ENCODE results near the gene CERS6. TPM values are rescaled to one million over a fixed set of nuclear protein-coding genes. Genes with fewer than 3 reads are reported as not detected.

CERS6 gene
- total and polyA plus RNA-seq, 10 donors, result 2.5 to 22.3 (median 12.8) TPM

DNA sequence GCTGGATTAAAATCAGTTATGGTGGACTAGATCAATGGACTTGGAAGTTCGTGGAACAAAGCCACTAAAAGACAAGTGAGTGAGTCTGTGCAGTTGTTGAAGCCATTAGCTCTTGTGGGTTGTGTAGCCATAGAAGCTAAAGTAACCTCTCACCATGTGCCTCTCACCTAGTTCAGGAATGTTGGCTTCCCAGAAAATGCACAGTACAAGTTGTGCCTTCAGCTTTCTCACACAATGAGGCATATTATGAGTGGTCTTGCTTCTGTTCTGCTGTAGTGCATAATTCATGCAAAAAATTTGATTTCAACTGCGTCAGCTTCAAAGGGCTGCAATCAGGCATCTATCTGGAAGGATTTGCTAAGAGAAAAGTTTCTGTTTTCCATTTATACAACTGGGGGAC, 26.2 kb downstream of the CERS6 start:
- H3K27ac ChIP-seq, result no peak overlapping the region
- intact Hi-C loops (cut with DNase I; ENCODE audit: low total_unique reads), result no loop called here
- 41 to 90% (median 47%) methylated on average over 2 of the region's 2 CpGs for WGBS, 5 donors
- H3K36me3 ChIP-seq, result no peaks in the 10 kb centered on the region
- no peaks in the 10 kb centered on the region for H3K27me3 ChIP-seq (replicated peaks in 1 of 7)
- peaks cover 0 to 13% (median 5%) of the 10 kb centered on the region in 8 donors for H3K9me3 ChIP-seq
- no peaks in the 10 kb centered on the region for H3K4me1 ChIP-seq
- TF ChIP-seq POLR2AphosphoS5 (IDR thresholded peaks at IDR 0.05) (no peak), POLR2A (IDR thresholded peaks at IDR 0.05) (no peak), CTCF (IDR thresholded peaks at IDR 0.05 in 8 of 11, conservative IDR thresholded peaks at IDR 0.05 in 3 of 11) (no peak)
- DNase-seq, result no peak
- H3K4me3 ChIP-seq, result no peak overlapping the region

DNA sequence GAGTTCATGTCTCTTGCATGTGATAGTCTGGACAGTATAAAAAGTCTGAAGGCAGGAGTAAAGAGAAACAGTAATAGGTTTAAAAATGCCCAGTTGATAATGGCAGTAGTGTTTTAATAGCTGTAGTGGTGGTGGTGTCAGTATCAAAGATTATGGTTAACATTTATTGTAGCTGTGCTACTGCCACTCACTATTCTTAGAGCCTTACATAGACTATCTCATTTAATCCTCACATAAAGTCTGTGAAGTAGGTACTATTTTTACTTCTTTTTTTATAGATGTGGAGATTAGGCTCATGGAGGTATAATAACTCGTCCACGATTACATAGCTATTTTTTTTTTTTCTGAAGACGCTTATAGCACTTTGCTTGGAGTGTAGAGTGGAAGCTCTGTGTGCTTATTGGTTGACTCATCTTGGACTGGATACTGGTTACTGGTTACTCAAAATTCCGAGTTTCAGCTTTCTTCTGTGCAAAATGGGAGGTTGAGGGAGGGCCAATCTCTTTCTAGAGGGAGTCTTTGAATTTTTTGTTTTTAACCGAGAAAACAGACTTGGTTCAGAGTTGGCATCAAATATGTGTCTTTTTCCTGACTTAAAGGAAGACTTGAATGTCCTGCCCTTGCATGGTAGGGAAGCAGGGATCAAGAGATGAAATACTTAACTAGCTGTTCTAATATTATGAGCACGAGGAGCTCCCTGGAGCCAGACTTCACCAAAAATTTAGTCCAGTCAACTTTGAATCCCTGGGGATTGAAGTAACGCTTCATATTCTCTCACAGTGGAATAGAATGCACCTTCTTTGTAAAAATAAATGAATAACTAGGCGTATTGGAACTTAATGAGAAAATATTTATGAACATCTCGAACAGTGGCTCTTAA, 27.1 kb downstream of the CERS6 start:
- 85 to 92% (median 89%) methylated on average over 9 of the region's 9 CpGs for WGBS, 5 donors
- DNase-seq, result no peak
- TF ChIP-seq CTCF (IDR thresholded peaks at IDR 0.05 in 8 of 11, conservative IDR thresholded peaks at IDR 0.05 in 3 of 11) (no peak), POLR2AphosphoS5 (IDR thresholded peaks at IDR 0.05) (no peak), POLR2A (IDR thresholded peaks at IDR 0.05) (no peak)
- Histone ChIP-seq H3K9me3 (peaks cover 0 to 18% (median 10%) of the 10 kb centered on the region in 8 donors), H3K4me1 (no peaks in the 10 kb centered on the region), H3K27me3 (replicated peaks in 1 of 7) (no peaks in the 10 kb centered on the region), H3K27ac (no peak overlapping the region), H3K4me3 (no peak overlapping the region), H3K36me3 (no peaks in the 10 kb centered on the region)
- intact Hi-C loops (cut with DNase I; ENCODE audit: low total_unique reads), result no loop called here

GRCh38 chr2:168486477-168486876, 30.4 kb downstream of the CERS6 start:
- no peaks in the 10 kb centered on the region for H3K36me3 ChIP-seq
- peaks cover 0 to 26% (median 18%) of the 10 kb centered on the region in 6 donors for H3K4me1 ChIP-seq
- no peaks in the 10 kb centered on the region for H3K27me3 ChIP-seq (replicated peaks in 1 of 7)
- TF ChIP-seq CTCF (IDR thresholded peaks at IDR 0.05 in 8 of 11, conservative IDR thresholded peaks at IDR 0.05 in 3 of 11) (no peak), POLR2A (IDR thresholded peaks at IDR 0.05) (no peak), POLR2AphosphoS5 (IDR thresholded peaks at IDR 0.05) (no peak)
- H3K27ac ChIP-seq, result no peak overlapping the region
- WGBS, 5 donors, result 73 to 96% (median 88%) methylated on average over 3 of the region's 3 CpGs
- intact Hi-C loops (cut with DNase I; ENCODE audit: low total_unique reads), result no loop called here
- peaks cover 0 to 20% (median 14%) of the 10 kb centered on the region in 8 donors for H3K9me3 ChIP-seq
- no peak for DNase-seq
- H3K4me3 ChIP-seq, result no peak overlapping the region

Data from spleen (tissue), 11 donors.